Activated CD4-positive, alpha-beta T cell treated with anti-CD3 and anti-CD28 coated beads for 24 hours (primary cell): Measurements from ENCODE around the gene ABT1.
"Not testable (repeated sequence)": the region's sequence is repeated elsewhere in the genome, so short reads cannot be mapped to it uniquely, and the experiment has no call there.

Experiments used
- DNase-seq, 2 donors: peaks; one replicate each; pipeline ENCODE4 v3.0.0-alpha.2; 2020; ENCODE audit warnings: low read depth in 2 of 2

Gene ABT1

DNA sequence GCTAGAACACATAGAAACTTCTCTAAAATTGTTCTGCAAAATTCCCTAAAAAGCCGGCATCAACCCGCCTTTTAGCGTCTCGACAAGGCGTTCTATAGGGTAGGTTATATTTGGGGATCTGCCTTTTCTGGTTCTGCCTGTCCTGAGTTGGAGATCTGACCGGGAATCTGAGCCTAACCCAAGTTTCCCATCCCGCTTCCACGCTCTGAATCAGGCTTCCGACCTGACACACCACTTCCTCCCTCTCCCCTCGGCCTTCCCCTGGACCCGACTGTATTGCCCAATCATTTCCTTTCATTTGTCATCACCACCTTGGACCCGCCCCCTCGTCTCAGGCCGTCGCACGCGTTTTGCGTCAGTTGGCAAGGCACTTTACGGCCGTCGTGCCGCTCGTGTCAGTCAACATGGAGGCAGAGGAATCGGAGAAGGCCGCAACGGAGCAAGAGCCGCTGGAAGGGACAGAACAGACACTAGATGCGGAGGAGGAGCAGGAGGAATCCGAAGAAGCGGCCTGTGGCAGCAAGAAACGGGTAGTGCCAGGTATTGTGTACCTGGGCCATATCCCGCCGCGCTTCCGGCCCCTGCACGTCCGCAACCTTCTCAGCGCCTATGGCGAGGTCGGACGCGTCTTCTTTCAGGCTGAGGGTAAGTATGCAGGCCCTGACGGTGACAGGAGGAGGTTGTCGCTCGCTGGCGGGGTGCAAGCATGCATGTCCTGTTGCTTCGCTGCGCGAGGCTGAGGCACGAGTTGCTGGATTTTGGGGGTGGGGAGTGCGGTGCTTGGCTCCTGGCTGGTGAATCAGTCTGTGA, at the start of gene ABT1:
TSS of gene ABT1 (plus strand) at position 375 of the 810 bp plus-strand sequence. CDS start at position 405, 30 bp downstream.
- peak; percentile 94 to 97 for DNase-seq

DNA sequence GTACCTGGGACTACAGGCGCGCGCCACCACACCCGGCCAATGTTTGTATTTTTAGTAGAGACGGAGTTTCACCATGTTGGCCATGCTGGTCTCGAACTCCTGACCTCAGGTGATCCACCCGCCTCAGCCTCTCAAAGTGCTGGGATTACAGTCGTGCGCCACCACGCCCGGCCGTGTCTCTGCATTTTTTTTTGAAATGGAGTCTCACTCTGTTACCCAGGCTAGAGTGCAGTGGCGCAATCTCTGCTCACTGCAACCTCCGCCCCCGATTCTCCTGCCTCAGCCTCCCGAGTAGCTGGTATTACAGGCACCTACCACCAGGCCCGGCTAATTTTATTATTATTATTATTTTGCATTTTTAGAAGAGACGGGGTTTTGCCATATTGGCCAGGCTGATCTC, 49.4 kb upstream of the ABT1 start:
- DNase-seq = not testable (repeated sequence)

- peak; percentile 33 to 47 for DNase-seq
These were observed 46.3 kb upstream of the ABT1 start for GRCh38 chr6:26550250-26550993.

GRCh38 chr6:26552205-26552604, 44.5 kb upstream of the ABT1 start:
- no peak for DNase-seq

- no peak for DNase-seq
These were observed 44.0 kb upstream of the ABT1 start for GRCh38 chr6:26552640-26553188.

DNA sequence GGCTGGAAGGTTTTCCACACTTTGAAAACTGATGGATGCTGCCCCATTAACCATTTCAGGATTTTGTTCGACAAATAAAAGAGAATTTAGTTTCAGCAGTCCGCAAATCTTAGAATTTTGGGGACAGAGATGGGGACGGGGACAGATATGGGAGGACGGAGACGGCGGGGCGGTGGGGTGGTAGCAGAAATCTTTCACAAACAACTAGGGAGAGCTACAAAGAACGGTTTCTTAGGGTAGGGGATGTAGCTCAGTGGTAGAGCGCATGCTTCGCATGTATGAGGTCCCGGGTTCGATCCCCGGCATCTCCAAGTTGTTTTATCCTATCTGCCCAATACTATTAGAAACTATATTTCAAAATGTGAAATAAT, 43.5 kb upstream of the ABT1 start:
- peak; percentile 63 to 78 for DNase-seq

GRCh38 chr6:26553635-26554446, 42.9 kb upstream of the ABT1 start:
- DNase-seq = peak; percentile 77 to 83

DNA sequence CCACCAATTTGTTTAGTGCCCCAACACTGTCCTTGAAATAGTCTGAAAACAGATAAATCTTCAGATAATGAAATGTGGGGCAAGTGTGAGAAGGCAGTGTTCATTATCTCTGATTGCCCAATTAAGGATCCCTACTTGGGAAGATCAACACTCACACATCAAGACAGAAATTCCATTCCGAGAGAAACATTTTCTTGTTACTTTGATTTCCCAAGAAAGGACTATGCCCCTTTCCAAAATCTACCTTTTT, 42.4 kb upstream of the ABT1 start:
- no peak for DNase-seq

- peak in 1 of 2 donors; percentile 61 for DNase-seq
These were observed 41.9 kb upstream of the ABT1 start for GRCh38 chr6:26554697-26555504.

GRCh38 chr6:26555505-26556262, 41.1 kb upstream of the ABT1 start:
- DNase-seq = no peak

GRCh38 chr6:26556263-26557070, 40.3 kb upstream of the ABT1 start:
- no peak for DNase-seq

DNA sequence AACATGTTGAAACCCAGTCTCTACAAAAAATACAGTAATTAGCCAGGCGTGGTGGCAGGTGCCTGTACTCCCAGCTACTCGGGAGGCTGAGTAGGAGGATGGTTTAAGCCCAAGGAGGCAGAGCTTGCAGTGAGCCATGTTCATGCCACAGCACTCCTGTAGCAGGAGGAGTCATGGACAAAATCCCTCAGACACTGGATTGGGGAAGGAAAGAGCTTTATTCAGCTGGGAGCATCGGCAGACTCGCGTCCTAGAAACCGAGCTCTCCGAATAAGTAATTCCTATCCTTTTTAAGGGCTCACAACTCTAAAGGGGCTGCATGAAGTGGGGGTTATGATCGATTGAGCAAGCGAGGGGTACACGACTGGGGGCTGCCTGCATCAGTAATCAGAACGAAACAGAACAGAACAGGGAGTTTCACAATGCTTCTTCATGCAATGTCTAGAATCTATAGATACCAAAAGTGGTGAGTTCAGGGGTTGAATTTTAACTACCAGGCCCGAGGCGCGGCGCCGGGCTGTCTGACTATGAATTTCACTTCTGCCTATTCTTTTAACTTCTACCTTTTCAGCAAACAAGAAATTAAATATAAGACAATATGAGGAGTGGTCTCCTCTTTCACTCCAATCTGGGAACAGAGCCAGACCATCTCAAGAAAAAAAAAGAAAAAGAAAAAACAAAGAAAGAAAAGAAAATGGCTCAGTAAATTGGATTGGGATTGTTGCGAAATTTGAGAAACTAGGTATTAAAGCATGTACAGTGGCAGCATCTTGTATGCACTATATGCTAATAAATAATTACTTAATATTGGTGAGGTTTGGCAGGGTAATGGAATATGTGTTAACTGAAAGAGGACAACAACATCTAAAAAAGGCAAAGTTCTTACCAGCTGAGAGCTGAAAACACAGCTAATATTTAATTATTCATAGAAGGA, 35.0 kb upstream of the ABT1 start:
- no peak for DNase-seq

DNA sequence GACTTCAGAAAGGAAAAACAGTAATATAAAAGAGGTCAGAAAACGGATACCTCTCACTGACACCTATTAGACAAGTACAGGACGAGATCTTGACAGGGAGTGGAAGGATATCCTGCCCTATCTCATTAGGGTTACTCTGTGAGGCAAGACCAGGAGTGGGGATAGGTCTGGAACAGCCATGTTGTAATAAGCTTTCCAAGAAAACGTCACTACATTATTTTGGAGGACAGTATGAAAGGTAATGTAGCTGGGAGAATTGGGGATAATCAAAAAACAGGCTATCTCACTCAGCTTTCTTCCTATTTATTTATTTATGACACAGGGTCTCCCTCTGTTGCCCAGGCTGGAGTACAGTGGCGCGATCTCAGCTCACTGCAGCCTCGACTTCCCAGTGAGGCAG, 33.3 kb upstream of the ABT1 start:
- DNase-seq = no peak

GRCh38 chr6:26568601-26569432, 27.9 kb upstream of the ABT1 start:
- DNase-seq = peak; percentile 98 to 100

GRCh38 chr6:26569433-26569764, 27.4 kb upstream of the ABT1 start:
- no peak for DNase-seq

GRCh38 chr6:26570027-26570809, 26.5 kb upstream of the ABT1 start:
- DNase-seq = no peak
